Left lung (tissue), 10 donors: ENCODE results near the gene PDIA4. TPM values are rescaled to one million over a fixed set of nuclear protein-coding genes. Genes with fewer than 3 reads are reported as not detected.

ENCODE experiments used
- ATAC-seq: fragments of 200-7000 bp; cut with Tn5 transposase; one replicate; pipeline ENCODE4 v1.9.1; 2020; ENCODE audit warnings: moderate library complexity
- DNase-seq, 4 donors: peaks; one replicate each; pipeline ENCODE4 v3.0.0-alpha.2; 2013 to 2020
- H3K27ac ChIP-seq, 2 donors: fragments of 200-600 bp; sonication (generic) in 1 of 2; one replicate each; pipeline versions ENCODE4 v1.5.0 to v1.8.0; 2020 to 2021
- H3K27me3 ChIP-seq, 2 donors: fragments of 200-600 bp; sonication (generic) in 1 of 2; one replicate each; pipeline versions ENCODE4 v1.5.0 to v1.8.0; 2020 to 2021
- H3K36me3 ChIP-seq, 2 donors: fragments of 200-600 bp; sonication (generic) in 1 of 2; one replicate each; pipeline versions ENCODE4 v1.5.0 to v1.8.0; 2020 to 2021
- H3K4me1 ChIP-seq, 2 donors: fragments of 200-600 bp; one replicate each; pipeline ENCODE4 v1.8.0; 2021
- H3K4me3 ChIP-seq, 2 donors: fragments of 200-600 bp; sonication (generic) in 1 of 2; one replicate each; pipeline versions ENCODE4 v1.5.0 to v1.8.0; 2020 to 2021; ENCODE audit warnings: mild to moderate bottlenecking in 1 of 2
- H3K9me3 ChIP-seq, 2 donors: fragments of 200-600 bp; sonication (generic) in 1 of 2; one replicate each; pipeline versions ENCODE4 v1.5.0 to v1.8.0; 2020 to 2021
- CTCF ChIP-seq, 2 donors: fragments of 200-600 bp; sonication (generic) in 1 of 2; IDR thresholded peaks; one replicate each; pipeline versions ENCODE4 v1.5.0 to v1.8.0; 2021; ENCODE audit warnings: antibody characterized with exemption in 2 of 2
- intact Hi-C, 2 donors: fragments of 100-400 bp; cut with DNase I; formaldehyde crosslinking; loops; one replicate each; pipeline versions ENCODE4 v1.11.2 to v1.14.2; 2022
- polyA plus RNA-seq, 6 donors: library from polyadenylated mRNA; unstranded; fragments of 120-200 nt; gene quantifications; one replicate each; pipeline ENCODE4 v1.2.1, GENCODE V29; 2013; ENCODE audit not compliant: insufficient read length in 6 of 6
- total RNA-seq, 2 donors: library from RNA; stranded (reverse); fragmentation: NEBNext Ultra II Directional; extraction: Animal tissue kit (Norgen Biotek cat#: 25700); gene quantifications; one replicate each; pipeline ENCODE4 v1.2.1, GENCODE V29; 2021
- donor health status: DM: no; HTN: yes; CAD: no.
- donor health status: DM: no; HTN: no; CAD: no.

Gene PDIA4
- total and polyA plus RNA-seq, 8 donors = 136 to 239 (median 172) TPM

GRCh38 chr7:149027611-149028345 is 527 bp downstream of the PDIA4 start:
- no peaks in the 10 kb centered on the region for H3K27me3 ChIP-seq
- H3K27ac ChIP-seq = peak overlapping the region; percentile 81 to 97
- ATAC-seq = no peak
- peak in 1 of 4 donors; percentile 13 for DNase-seq
- H3K36me3 ChIP-seq = no peaks in the 10 kb centered on the region
- peaks cover 14 to 38% of the 10 kb centered on the region in 2 donors for H3K4me1 ChIP-seq
- intact Hi-C loops = no loop called here
- H3K4me3 ChIP-seq = peak overlapping the region; percentile 78 to 85
- no peaks in the 10 kb centered on the region for H3K9me3 ChIP-seq
- no peak for TF ChIP-seq CTCF (IDR thresholded peaks at IDR 0.05)

GRCh38 chr7:149027055-149027454 is 1.2 kb downstream of the PDIA4 start:
- Histone ChIP-seq H3K27ac (peak overlapping the region; percentile 81 to 97), H3K4me3 (peak overlapping the region; percentile 78 to 85), H3K4me1 (peaks cover 14 to 38% of the 10 kb centered on the region in 2 donors), H3K36me3 (no peaks in the 10 kb centered on the region), H3K9me3 (no peaks in the 10 kb centered on the region), H3K27me3 (no peaks in the 10 kb centered on the region)
- intact Hi-C loops = no loop called here
- ATAC-seq (no peak), DNase-seq (no peak)
- TF ChIP-seq CTCF (IDR thresholded peaks at IDR 0.05) = no peak

- Histone ChIP-seq H3K27ac (no peak overlapping the region), H3K4me3 (no peak overlapping the region)
- no peak for DNase-seq
Observed at GRCh38 chr7:149023662-149024061, 4.6 kb downstream of the PDIA4 start.

GRCh38 chr7:149022756-149023360 is 5.4 kb downstream of the PDIA4 start:
- Histone ChIP-seq H3K9me3 (no peaks in the 10 kb centered on the region), H3K36me3 (peaks cover 0 to 32% of the 10 kb centered on the region in 2 donors), H3K27me3 (no peaks in the 10 kb centered on the region), H3K27ac (no peak overlapping the region), H3K4me1 (peaks cover 14 to 28% of the 10 kb centered on the region in 2 donors), H3K4me3 (no peak overlapping the region)
- ATAC-seq = no peak
- TF ChIP-seq CTCF (IDR thresholded peaks at IDR 0.05) = no peak
- intact Hi-C loops = no loop called here
- DNase-seq = no peak

More at GRCh38 chr7:149023662-149024061, 4.6 kb downstream of the PDIA4 start:
- no peaks in the 10 kb centered on the region for H3K9me3 ChIP-seq
- peaks cover 0 to 25% of the 10 kb centered on the region in 2 donors for H3K36me3 ChIP-seq
- no peak for ATAC-seq
- no peaks in the 10 kb centered on the region for H3K27me3 ChIP-seq
- TF ChIP-seq CTCF (IDR thresholded peaks at IDR 0.05) = no peak
- peaks cover 14 to 29% of the 10 kb centered on the region in 2 donors for H3K4me1 ChIP-seq
- intact Hi-C loops = no loop called here

- Histone ChIP-seq H3K9me3 (no peaks in the 10 kb centered on the region), H3K36me3 (peaks cover 0 to 43% of the 10 kb centered on the region in 2 donors), H3K27ac (no peak overlapping the region), H3K27me3 (no peaks in the 10 kb centered on the region), H3K4me3 (no peak overlapping the region), H3K4me1 (peaks cover 7 to 18% of the 10 kb centered on the region in 2 donors)
- ATAC-seq (no peak), DNase-seq (no peak)
- intact Hi-C loops = no loop called here
- no peak for TF ChIP-seq CTCF (IDR thresholded peaks at IDR 0.05)
Observed at GRCh38 chr7:149021725-149022062, 6.6 kb downstream of the PDIA4 start.
